Osteocyte (in vitro differentiated cells): Measurements from ENCODE around the gene TPP1. TPM values are rescaled to one million over a fixed set of nuclear protein-coding genes. Genes with fewer than 3 reads are reported as not detected.

ENCODE experiments used
- DNase-seq: peaks from one replicate; pipeline ENCODE4 v3.0.0; 2021; ENCODE audit warnings: mixed read lengths; ENCODE audit not compliant: unreplicated experiment; ENCODE audit errors: extremely low spot score
- H3K27ac Mint-ChIP-seq: one replicate; pipeline ENCODE4 v1.8.0; 2021; ENCODE audit warnings: mild to moderate bottlenecking, mixed read lengths; ENCODE audit not compliant: unreplicated experiment
- H3K27me3 Mint-ChIP-seq: one replicate; pipeline ENCODE4 v1.8.0; 2021; ENCODE audit warnings: mixed read lengths; ENCODE audit not compliant: unreplicated experiment
- H3K36me3 Mint-ChIP-seq: one replicate; pipeline ENCODE4 v1.8.0; 2021; ENCODE audit warnings: mixed read lengths; ENCODE audit not compliant: unreplicated experiment
- H3K4me1 Mint-ChIP-seq: one replicate; pipeline ENCODE4 v1.8.0; 2021; ENCODE audit warnings: mixed read lengths; ENCODE audit not compliant: unreplicated experiment
- H3K4me3 Mint-ChIP-seq: one replicate; pipeline ENCODE4 v1.8.0; 2021; ENCODE audit warnings: mild to moderate bottlenecking, moderate library complexity, mixed read lengths; ENCODE audit not compliant: unreplicated experiment
- H3K9me3 Mint-ChIP-seq: one replicate; pipeline ENCODE4 v1.8.0; 2021; ENCODE audit warnings: mixed read lengths; ENCODE audit not compliant: unreplicated experiment
- CTCF ChIP-seq: fragments of 200-600 bp; sonication (generic); IDR thresholded peaks from 2 replicates; pipeline ENCODE4 v1.5.0; 2021; ENCODE audit warnings: antibody characterized with exemption, mild to moderate bottlenecking, moderate library complexity
- total RNA-seq: library from RNA; stranded (reverse); gene quantifications from 2 replicates; pipeline ENCODE4 v1.2.1, GENCODE V29; 2021

The TPP1 gene
- total RNA-seq, 1 donor from 2014 or later, result 157 TPM

- DNase-seq, result no peak
- Mint-ChIP-seq H3K4me3 (peak overlapping the region; percentile 82), H3K4me1 (peaks cover 25% of the 10 kb centered on the region), H3K27me3 (no peaks in the 10 kb centered on the region), H3K9me3 (no peaks in the 10 kb centered on the region), H3K36me3 (peaks cover 40% of the 10 kb centered on the region), H3K27ac (peak overlapping the region; percentile 87)
- no peak for TF ChIP-seq CTCF
These were observed 7.3 kb downstream of the TPP1 start for GRCh38 chr11:6611963-6612212.

DNA sequence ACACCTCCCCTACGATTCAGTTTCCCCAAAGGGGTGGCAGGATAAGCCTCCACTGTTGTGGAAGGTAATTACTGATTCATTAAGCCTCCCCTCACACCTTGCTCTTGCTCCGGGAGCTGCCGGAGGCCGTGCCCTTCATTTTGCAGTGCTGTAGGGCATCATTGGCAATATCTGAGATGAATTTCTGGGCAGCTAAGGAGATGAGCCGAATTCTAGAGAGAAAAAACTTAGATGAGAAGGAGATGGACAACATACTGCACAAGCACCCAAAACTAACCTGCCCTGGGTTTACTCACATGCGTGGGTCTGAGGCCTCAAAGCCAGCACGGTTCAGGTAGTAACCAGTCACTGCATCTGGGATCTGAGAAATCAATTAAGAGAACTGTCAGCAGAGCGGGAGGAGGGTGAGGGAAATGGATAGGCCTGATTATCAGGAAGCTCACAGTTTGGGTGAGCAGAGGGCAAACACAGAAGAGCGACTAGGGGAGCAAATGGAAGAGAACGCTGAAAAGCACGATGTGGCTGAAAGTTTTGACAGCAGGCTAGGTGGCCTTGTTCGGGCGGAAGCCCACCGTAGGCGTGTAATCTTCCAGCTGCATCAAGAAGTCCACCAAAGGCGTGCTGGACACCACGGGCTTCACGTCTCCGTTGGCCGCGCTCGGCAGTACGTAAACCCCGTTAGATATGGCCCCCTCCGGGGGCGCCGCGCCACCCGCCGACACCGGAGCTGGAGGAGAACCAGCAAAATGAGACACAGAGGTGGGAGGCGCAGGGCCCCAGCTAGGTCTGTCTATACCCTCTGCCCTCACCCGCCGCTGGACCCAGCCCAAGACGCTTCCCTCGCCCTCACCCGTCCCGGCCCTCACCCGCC is 7.9 kb downstream of the TPP1 start:
- peak overlapping the region; percentile 82 for H3K4me3 Mint-ChIP-seq
- no peak for DNase-seq
- H3K9me3 Mint-ChIP-seq, result no peaks in the 10 kb centered on the region
- no peaks in the 10 kb centered on the region for H3K27me3 Mint-ChIP-seq
- H3K4me1 Mint-ChIP-seq, result peaks cover 23% of the 10 kb centered on the region
- H3K36me3 Mint-ChIP-seq, result peaks cover 36% of the 10 kb centered on the region
- TF ChIP-seq CTCF, result no peak
- H3K27ac Mint-ChIP-seq, result peak overlapping the region; percentile 87

- no peak for DNase-seq
- TF ChIP-seq CTCF, result no peak
- H3K27ac Mint-ChIP-seq, result peak overlapping the region; percentile 87
- H3K4me1 Mint-ChIP-seq, result peaks cover 23% of the 10 kb centered on the region
- H3K36me3 Mint-ChIP-seq, result peaks cover 29% of the 10 kb centered on the region
- H3K27me3 Mint-ChIP-seq, result no peaks in the 10 kb centered on the region
- no peaks in the 10 kb centered on the region for H3K9me3 Mint-ChIP-seq
- peak overlapping the region; percentile 82 for H3K4me3 Mint-ChIP-seq
These were observed 8.6 kb downstream of the TPP1 start for GRCh38 chr11:6610591-6610990.

GRCh38 chr11:6609502-6610015 is 9.7 kb downstream of the TPP1 start:
- H3K9me3 Mint-ChIP-seq, result no peaks in the 10 kb centered on the region
- TF ChIP-seq CTCF, result no peak
- H3K27me3 Mint-ChIP-seq, result no peaks in the 10 kb centered on the region
- DNase-seq, result no peak
- peaks cover 22% of the 10 kb centered on the region for H3K36me3 Mint-ChIP-seq
- peak overlapping the region; percentile 87 for H3K27ac Mint-ChIP-seq
- peaks cover 23% of the 10 kb centered on the region for H3K4me1 Mint-ChIP-seq
- peak overlapping the region; percentile 7 for H3K4me3 Mint-ChIP-seq

GRCh38 chr11:6608726-6609501 is 10.3 kb downstream of the TPP1 start:
- DNase-seq, result peak; percentile 53
- Mint-ChIP-seq H3K27me3 (no peaks in the 10 kb centered on the region), H3K9me3 (no peaks in the 10 kb centered on the region), H3K4me3 (no peak overlapping the region), H3K36me3 (peaks cover 22% of the 10 kb centered on the region), H3K27ac (peak overlapping the region; percentile 56), H3K4me1 (peaks cover 23% of the 10 kb centered on the region)
- TF ChIP-seq CTCF, result no peak
